ENCODE results near the gene ENTPD2. TPM values are rescaled to one million over a fixed set of nuclear protein-coding genes. Genes with fewer than 3 reads are reported as not detected.

The ENTPD2 gene
- total RNA-seq, 1 experiment from 2014 or later, result 32.5 TPM

- intact Hi-C loops (cut with micrococcal nuclease), result no loop called here
- no peaks in the 10 kb centered on the region for H3K27me3 ChIP-seq (ENCODE audit: insufficient read depth, low read length)
- H3K4me3 ChIP-seq (replicated peaks in 1 of 2; ENCODE audit: low read depth in 1 of 2, low read length in 2 of 2), result no peak overlapping the region
- no peak overlapping the region for H3K4me2 ChIP-seq (ENCODE audit: low read length)
- no peak for ATAC-seq
- H3K9ac ChIP-seq (ENCODE audit: low read length), result no peak overlapping the region
- TF ChIP-seq ZNF274 (IDR thresholded peaks at IDR 0.05; ENCODE audit: low read depth, low read length) (no peak), MAX (IDR thresholded peaks at IDR 0.05) (no peak), CEBPB (IDR thresholded peaks at IDR 0.05; ENCODE audit: low read depth) (no peak), EGR1 (IDR thresholded peaks at IDR 0.05; ENCODE audit: low read depth) (no peak), JUND (IDR thresholded peaks at IDR 0.05) (no peak), TCF7L2 (IDR thresholded peaks at IDR 0.05; ENCODE audit: borderline replicate concordance, extremely low read depth, insufficient read depth, insufficient read length) (no peak), EZH2 (IDR thresholded peaks at IDR 0.05) (no peak), POLR2AphosphoS5 (IDR thresholded peaks at IDR 0.05; ENCODE audit: low read depth, low read length) (no peak), EZH2phosphoT487 (IDR thresholded peaks at IDR 0.05; ENCODE audit: borderline replicate concordance) (no peak), RAD21 (IDR thresholded peaks at IDR 0.05; ENCODE audit: low read depth) (no peak)
- TF ChIP-seq, protein P1, sequence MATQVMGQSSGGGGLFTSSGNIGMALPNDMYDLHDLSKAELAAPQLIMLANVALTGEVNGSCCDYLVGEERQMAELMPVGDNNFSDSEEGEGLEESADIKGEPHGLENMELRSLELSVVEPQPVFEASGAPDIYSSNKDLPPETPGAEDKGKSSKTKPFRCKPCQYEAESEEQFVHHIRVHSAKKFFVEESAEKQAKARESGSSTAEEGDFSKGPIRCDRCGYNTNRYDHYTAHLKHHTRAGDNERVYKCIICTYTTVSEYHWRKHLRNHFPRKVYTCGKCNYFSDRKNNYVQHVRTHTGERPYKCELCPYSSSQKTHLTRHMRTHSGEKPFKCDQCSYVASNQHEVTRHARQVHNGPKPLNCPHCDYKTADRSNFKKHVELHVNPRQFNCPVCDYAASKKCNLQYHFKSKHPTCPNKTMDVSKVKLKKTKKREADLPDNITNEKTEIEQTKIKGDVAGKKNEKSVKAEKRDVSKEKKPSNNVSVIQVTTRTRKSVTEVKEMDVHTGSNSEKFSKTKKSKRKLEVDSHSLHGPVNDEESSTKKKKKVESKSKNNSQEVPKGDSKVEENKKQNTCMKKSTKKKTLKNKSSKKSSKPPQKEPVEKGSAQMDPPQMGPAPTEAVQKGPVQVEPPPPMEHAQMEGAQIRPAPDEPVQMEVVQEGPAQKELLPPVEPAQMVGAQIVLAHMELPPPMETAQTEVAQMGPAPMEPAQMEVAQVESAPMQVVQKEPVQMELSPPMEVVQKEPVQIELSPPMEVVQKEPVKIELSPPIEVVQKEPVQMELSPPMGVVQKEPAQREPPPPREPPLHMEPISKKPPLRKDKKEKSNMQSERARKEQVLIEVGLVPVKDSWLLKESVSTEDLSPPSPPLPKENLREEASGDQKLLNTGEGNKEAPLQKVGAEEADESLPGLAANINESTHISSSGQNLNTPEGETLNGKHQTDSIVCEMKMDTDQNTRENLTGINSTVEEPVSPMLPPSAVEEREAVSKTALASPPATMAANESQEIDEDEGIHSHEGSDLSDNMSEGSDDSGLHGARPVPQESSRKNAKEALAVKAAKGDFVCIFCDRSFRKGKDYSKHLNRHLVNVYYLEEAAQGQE (IDR thresholded peaks at IDR 0.05; ENCODE audit: low read depth), result no peak
- BruUV-seq (replicated peaks), result no TSS peak
- H3K36me3 ChIP-seq (ENCODE audit: control insufficient read depth in 1 of 2, insufficient read depth in 2 of 2, low read length in 2 of 2), result no peaks in the 10 kb centered on the region
- H3K27ac ChIP-seq (ENCODE audit: low read depth, low read length), result no peak overlapping the region
- ChIA-PET RAD21 (ENCODE audit: low non-redundant PET in 1 of 2, low total read pairs in 2 of 2, uncharacterized antibody in 2 of 2, unreplicated experiment in 2 of 2) (no interaction called here), CTCF (interaction anchor here (0.7 to 1.7 kb wide), 3 partner anchors 10 to 27 kb away, joined by 3 to 4 read pairs (median 3); partner anchors contain the start of gene PAXX), POLR2A (interaction anchor here (1.2 to 2.9 kb wide), 2 partner anchors 9 to 11 kb away, joined by 3 to 19 read pairs; partner anchors contain the start of gene PAXX)
- H3K9me3 ChIP-seq (ENCODE audit: control insufficient read depth in 1 of 2, insufficient read depth in 1 of 2, low read depth in 1 of 2, low read length in 2 of 2), result peaks cover 0 to 4% of the 10 kb centered on the region in 2 experiments; a peak in 1 of 4 replicates
- no peak overlapping the region for H2AFZ ChIP-seq (ENCODE audit: low read depth, low read length, poor library complexity, severe bottlenecking)
- no peaks in the 10 kb centered on the region for H3K9me2 ChIP-seq (ENCODE audit: insufficient read depth)
- no peaks in the 10 kb centered on the region for H3K79me2 ChIP-seq (ENCODE audit: insufficient read depth, low read length)
- no peaks in the 10 kb centered on the region for H4K20me1 ChIP-seq (ENCODE audit: insufficient read depth)
- H3K4me1 ChIP-seq (ENCODE audit: control insufficient read depth in 1 of 2, insufficient read depth in 2 of 2, low read length in 2 of 2), result peaks cover 21 to 41% of the 10 kb centered on the region in 2 experiments
- no peak for DNase-seq (ENCODE audit: low read depth, low spot score)
Measured at GRCh38 chr9:137002646-137003041, 51.2 kb downstream of the ENTPD2 start.

All from HCT116 (cell line).